HG03196 (cell line): Measurements from ENCODE around the gene CXXC5.

Experiments
- ATAC-seq: cut with Tn5 transposase; IDR thresholded peaks from one replicate; pipeline ENCODE4 v1.9.1; 2021; ENCODE audit not compliant: unreplicated experiment

CXXC5 gene

DNA sequence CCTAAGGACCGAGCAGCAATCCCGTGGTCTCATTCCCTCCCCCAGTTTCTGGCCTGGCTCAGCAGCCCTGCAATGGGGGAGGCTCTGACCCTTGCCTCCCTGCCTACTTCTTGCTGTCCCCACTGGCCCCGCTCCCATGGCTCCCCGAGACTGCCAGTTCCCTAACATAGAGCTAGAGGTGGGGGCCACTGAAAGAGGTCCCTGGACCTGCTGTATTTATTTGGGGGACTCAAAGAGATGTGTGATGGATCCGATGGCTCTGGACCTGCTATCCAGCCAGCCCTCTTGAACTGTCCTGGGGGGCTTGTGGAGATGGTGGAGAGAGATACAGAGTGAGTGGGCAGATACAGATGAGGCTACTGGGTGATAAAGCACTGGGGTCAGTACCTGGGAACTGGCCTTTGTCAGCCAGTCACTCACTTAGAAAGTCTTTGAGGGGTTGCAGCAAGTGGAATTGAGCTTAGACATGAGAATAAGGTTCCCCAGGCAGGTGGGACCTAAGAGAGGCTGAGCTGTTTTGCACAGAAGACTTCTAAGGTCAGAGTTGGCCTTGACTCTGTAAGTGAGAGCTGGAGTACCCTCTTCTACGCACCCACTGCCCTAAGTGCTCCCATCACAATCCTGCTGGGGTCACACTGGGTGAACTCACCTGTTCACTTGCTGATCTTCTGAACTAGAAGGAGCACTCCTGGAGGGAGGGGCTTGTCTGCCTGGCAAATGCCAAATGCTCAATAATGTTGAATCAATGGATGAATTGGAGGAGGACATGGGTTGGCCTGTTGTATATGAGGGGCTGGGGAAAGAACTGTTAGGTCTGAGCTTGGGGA lies 42.9 kb downstream of the CXXC5 start:
- no peak for ATAC-seq

DNA sequence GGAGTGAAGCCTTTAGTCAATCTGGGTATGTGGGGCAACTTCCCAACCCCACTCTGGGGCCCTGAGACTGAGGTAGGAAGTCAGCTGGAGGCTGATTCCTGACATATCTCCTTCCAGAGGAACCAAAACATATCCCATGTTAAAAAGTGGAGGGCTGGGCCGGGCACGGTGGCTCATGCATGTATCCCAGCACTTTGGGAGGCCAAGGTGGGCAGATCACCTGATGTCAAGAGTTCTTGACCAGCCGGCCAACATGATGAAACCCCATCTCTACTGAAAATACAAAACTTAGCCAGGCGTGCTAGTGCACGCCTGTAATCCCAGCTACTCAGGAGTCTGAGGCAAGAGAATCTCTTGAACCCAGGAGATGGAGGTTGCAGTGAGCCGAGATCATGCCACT lies 44.0 kb downstream of the CXXC5 start:
- ATAC-seq, result no peak

DNA sequence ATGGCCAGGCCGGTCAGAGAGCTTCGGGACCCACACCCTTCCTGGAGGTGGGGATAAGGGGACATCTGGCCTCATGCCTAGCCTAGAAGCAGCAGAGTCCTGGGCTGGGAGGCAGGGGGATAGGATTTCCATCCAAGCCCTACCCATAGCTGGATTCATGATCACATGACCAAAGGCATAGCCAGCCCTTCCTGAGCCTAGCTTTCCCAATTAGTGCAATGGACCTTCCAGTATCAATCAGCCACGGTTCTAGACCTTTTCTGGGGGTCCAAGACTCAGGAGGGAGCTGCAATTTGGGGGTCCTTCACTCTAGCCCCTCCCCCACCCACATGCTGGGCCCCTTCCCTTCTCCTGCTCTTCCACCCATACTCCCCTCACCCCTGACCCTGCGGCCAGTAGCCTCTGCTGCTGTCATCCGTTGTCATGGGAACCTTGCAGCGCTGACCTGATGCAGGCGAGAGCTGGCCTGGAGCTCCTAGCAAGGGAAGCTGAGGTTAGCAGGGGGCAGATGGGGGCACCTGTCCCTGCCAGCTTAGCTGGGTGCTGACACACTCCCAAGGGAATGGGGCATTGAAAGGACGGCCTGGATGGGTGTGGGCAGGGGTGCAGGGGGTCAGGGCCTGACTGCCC lies 44.6 kb downstream of the CXXC5 start:
- ATAC-seq, result no peak

DNA sequence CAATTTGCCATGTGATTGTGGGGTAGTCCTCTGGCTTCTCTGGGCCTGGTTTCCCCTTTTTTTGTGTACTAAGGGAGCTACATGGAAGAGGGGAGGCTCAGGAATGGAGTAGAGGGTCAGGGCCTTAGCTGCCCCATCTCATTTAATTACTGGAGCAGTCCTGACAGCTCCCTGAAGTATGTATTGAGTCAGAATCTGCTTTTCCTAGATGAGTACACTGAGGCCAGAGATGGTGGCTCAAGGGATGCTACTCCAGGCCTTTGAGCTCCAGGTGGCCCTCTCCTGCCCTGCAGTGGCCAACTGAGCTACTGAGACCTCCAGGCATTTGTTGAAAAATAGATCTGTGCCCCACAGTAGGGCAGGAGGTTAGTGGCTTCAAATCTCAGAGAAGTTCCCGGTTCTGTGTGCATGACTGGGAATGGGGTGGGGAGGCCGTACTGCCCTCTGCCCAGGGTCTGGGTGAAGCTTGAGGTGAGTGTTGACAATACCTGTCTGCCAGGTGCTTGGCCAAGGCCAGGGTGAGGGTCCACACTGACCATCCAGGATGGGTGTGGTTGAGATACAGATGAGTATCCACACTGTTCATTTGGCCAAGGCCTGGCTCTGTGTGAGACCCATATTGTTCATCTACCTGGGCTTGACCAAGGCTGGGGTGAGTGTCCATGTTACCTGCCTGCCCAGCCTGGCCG lies 45.7 kb downstream of the CXXC5 start:
- no peak for ATAC-seq

DNA sequence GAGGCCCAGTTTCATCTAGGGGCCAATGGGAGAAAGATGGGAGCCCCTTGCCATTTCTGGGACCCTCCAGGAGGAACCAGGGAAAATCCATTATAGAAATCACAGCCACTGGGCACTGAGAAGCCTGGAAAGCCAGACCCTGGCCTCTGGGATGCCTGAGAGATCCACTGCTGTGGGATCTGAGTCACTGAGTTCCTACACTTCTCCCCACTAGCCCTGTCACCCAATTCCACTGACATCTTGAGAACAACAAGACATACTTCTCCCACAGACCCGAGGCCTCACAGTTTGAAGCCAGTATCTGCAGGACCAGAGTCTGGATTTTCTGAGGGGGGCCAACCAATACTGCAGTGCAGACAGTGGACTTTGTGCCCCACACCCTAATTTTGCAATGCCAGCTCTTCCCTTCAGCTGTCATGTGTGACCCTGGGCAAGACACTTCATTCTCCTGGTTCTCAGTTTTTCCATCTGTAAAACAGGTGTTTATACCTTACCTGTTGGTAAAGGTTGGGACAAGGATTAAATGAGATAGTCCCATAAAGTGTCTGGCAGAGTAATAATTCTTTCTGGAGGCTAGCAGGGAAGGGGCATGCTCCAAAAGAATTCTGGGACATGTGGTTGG lies 46.5 kb downstream of the CXXC5 start:
- no peak for ATAC-seq

DNA sequence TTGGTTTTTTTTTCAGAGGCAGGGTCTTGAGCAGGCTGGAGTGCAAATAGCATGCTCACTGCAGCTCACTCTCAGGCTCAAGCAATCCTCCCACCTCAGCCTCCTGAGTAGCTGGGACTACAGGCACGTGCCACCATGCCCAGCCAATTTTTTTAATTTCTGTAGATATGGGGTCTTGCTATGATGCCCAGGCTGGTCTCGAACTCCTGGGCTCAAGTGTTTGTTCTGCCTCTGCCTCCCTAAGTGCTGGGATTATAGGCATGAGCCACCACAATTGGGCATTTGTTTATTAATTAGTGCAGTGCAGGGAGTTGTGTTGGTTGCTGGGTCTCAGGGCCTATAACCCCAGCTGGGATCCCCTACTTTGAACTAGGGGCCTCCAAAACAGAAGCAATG lies 47.0 kb downstream of the CXXC5 start:
- ATAC-seq, result no peak

DNA sequence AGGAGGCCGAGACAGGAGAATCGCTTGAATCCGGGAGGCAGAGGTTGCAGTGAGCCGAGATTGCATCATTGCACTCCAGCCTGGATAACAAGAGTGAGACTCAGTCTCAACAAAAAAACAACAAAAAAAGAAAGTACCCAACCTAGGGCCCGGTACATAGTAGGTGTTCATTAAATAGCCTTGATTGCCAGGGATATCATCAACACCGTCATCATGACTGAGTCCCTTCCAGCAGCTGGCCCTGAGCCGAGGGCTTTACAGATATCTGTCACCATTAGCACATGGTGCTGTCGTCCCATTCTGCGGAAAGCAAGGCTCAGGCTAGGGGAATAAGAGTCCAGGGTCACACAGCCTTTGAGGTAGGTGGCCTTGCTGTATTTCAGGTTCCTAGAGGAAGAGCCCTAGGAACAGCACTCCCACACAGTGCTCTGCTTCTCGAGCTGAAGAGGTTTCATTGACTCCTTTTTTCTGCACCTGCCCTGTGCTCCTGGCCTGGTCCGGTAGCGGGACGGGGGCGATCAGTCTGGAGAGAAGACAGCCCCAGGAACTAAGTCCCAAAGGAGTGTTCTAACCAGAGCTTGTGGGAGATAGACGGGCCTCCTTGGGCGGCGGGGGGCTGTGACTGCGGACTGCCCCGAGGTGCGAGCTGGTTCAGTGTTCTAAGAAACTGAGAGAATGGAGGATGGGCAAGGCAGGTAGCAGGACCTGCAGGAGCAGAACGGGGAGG lies 48.2 kb downstream of the CXXC5 start:
- no peak for ATAC-seq

DNA sequence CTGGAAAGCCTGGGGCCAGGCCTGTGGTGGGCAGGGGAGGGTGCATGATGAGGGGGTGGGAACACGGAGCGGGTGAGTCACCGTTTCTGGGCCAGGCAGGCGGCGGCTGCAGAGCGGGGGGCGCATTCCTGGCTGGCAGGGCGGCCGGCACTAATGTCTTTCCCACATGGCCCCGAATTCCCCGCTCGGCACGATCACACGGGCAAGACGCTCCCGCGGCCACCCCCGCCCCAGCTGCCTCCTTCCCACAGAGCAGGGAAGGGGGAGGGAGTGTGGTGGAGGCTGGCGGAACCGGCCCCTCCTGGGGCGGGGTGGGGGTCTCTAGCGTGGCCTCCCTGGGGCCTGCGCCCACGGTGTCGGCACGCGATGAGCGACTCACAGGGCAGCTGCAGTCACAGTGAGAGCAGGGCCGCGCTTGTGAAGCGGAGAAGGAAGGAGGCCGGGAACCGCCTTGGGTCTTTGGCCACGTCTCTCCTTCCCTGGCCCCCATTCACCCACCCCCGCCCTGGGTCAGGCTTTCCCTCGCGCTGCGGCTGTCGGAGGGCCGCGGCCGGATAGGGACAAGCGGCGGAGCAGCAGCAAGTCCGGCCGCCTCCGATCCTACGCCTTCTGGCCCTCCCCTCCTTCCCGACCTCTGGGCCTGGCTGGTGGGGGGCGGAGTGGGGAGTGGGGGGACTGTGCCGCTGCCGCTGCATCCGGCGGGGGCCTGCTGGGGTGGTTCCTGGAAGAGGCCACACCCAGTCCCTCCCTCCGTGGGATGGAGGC lies 48.9 kb downstream of the CXXC5 start:
- ATAC-seq, result no peak

DNA sequence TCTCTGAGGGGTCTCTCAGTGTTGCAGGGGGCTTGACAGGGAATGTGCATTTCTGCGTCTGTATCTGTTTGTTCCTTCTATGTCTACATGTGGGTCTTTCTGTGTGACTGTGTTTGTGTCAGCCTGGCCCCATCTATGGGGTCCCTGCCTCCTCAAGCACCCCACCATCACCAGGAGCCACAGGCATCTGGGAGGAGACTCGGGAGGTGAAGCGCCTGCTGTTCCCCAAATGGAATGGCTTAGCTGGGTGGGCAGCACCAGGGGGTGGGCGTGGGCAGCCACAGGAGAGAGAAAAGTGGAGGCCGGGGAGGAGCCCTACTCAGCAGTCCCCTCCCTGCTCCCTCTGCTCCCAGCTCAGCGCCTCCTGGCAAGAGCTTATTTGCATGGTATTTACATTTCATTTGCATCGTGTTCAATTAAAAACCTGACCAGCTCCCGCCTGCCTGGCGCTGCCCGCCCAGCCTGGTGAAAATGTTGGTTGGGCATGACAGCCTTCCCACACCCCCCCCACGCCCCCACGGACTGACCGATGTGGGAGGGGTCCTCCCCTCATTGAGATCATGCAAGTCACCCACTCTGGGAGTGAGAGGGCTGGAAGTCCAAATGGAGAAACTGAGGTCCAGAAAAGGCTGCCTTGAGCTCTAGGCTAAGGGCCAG lies 50.5 kb downstream of the CXXC5 start:
- no peak for ATAC-seq

DNA sequence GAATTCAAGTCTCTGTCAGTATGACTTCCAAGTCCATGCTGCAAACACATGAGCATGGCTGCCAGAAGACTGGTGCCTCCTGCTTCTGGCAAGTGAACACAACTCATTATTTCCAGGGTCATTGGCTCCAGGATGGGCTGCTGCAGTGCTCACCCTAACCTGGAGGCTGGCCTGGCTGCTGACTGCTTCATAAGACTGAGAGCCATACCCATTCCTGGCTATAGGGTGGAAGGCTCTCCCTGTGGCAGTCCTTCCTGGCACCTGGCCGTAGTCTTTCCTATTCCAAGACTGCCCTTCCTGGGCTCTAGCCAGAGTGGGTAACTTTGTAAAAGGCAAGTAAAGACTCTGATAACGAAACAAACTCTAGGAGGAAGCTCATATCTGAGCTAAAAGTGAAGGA lies 51.2 kb downstream of the CXXC5 start:
- no peak for ATAC-seq

DNA sequence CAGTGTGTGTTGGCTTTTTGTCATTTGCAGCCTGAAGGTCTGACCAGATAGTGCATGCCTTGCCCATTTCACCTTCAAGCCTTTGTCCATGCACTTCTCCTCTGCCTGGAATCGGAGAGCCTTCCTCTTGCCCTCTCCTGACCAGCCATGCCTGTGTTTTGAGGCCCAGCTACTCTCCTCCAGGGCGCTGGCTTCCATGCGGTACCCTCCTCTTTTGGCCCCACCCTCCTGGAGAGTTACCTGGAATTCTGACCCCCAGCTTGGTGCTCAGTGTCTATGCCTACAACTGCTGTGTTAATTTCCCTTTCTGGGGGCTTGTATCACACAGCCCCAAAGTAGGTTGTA lies 52.5 kb downstream of the CXXC5 start:
- ATAC-seq, result no peak

DNA sequence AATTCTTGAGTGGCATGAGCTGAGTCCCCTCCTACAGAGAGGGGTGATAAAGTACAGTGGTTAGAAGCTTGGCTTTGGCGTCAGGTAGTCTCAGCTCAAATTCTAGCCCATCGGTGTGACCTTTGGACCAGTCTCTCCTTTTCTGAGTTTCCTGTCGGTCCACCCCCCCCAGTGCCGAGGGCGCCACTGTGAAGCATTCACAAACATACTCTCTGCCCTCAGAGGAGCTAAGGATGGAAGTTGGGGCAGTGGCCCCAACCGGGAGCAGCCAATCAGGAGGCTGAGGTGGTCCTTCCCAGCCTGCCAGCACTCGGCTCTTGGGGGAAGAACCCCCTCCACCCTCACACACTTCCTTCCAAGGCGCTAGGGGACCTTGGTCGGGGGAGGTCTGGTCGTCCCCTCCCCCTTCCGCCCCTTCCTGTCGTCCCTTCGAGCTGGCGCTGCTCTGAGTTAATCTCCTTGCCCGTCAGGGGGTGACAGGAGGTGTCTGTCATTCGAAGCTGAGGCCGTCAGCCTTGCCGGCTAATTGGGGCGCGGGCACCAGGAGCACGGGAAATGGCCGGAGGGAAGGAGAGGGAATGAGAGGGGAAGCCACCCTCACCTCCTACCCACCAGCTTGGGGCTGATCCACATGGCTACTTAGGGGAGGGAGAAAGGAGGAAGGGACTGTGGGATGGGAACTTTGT lies 53.0 kb downstream of the CXXC5 start:
- no peak for ATAC-seq

DNA sequence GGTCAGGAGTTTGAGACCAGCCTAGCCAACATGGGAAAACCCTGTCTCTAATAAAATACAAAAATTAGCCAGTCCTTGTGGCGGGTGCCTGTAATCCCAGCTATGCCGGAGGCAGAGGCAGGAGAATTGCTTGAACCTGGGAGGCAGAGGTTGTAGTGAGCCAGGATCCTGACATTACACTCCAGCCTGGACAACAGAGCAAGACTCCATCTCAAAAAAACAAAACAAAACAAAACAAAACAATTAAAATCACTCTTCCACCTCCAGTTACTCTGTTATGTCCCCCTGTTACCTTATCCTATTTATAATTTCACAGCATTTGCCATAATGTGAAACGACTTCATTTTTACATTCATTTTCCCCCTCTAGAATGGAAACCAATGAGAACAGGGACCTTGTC lies 54.4 kb downstream of the CXXC5 start:
- no peak for ATAC-seq

DNA sequence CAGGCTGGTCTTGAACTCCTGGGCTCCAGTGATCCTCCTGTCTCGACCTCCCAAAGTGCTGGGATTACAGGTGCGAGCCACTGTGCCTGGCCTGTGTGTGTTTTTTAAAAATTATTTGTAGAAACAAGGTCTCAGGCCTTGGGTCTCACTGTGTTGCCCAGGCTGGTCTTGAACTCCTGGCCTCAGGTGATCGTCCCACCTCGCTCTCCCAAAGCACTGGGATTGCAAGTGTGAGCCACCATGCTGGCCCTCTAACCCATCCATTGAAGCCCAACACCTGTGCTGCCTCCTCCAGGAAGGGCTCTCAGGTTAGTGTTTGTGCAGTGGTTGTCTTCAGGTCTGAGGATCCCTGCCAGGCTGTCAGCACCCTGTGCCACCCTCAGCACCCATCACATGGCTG lies 56.6 kb downstream of the CXXC5 start:
- no peak for ATAC-seq

DNA sequence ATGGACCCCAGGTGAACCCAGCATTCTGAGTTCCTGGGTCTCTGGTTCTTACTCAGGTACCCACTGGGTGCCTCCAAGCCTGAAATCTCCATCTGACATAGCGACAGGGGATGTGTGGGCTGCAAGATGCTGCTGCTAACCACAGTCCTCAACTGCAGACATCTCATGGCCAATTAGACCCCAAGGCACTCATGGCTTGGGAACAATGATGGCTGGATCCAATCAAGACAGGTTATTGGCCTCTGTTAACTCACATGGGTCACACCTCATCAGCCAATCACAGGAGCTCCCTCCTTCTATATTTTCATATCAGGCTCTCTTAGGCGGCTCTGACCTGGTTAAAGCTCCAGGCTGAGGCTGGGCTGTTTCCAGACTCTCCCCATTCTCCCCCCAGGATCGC lies 57.0 kb downstream of the CXXC5 start:
- ATAC-seq, result no peak

DNA sequence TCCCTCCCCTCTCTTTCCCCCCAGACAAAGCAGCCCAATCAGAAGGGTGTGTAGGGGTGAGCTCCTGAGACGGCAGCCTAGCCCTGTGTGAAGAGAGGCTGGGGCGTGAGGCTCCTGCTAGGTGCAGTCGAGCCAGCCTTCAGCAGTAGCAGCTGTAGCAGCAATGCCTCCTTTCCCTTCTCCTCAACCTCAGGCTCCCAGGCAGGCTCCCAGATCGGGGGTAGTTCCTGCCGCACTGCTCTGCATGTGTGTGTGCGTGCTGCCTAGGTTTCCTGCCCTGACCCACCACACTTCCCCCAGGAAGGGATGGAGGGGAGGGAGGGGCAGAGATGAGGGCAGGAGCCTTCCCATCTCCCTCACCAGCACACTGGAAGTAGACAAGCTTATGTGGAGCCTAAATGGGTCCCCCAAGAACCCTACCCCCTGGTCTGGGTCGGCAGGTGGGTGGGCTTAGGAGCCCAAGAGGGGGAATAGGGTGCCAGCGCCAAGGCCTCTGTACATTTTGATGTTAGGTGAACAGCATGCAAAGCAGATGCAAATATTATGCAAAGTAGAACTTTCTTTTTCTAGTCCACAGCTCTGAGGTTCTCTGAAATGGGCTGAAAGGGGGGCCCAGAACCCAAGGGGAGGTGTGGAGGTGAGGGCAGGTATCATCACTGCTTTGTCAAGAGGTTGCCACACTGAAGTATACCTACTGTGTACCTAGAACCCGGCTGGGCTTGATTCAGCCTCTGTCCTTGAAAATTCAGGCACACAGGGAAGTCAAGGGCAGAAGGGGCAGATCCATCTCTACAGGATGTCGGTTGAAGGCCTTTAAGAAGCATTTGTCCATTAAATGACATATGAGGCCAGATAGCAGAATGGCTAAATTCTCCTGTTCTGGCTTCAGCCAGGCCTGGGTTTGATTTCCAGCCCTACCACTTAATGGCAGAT lies 57.8 kb downstream of the CXXC5 start:
- no peak for ATAC-seq

DNA sequence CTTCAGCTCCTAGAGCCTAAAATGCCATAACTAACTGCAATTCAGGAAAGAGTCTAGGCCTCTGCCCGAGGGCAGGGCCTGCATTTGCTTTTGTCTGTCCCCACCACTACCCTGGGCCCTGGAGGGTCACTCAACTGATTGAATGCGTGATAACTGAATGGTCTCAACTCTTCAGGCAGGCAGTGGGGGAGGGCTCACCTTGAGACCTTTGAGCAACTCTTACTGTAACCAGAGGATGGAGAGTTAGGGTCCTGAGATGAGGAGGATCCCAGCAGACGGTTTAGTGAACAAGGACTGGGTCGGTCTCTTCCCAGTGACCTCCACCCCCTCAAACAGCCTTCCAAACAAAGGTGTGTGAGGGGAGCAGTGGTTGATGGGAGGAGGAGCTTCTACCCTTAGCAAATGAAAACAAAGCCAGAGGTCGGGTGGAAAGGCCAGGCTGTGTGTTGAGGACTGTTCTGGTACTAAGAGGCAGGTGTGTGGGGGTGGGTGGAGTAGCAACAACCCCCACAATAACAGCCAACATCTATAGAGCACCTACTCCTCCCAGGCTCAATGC lies 59.4 kb downstream of the CXXC5 start:
- no peak for ATAC-seq

DNA sequence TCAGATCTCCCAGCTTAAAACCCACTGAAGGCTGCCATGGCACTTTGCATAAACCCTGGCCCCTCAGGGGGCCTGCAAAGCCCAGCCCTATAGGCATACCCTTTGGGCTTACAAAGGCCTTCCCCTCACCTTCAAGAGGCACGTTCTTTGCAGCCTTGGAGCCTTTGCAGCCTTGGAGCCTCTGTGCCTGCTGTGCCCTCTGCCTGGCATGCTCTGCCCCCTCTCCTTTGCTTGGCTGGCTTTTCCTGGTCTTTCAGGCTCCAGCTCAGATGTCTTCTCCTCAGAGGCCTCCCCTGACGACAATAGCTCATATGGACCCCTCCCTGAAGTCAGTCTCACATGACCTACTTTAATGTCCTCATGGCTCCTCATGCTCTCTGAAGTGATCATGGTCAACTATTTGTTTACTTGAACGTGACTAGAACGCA lies 60.3 kb downstream of the CXXC5 start:
- no peak for ATAC-seq
